NCI-H524 treated with DMSO at 0.1 percent for 48 hours (cell line): ENCODE measurements around the gene FAF2.
"Not testable (repeated sequence)": the region's sequence is repeated elsewhere in the genome, so short reads cannot be mapped to it uniquely, and the experiment has no call there.

Experiments
- DNase-seq: peaks from one replicate; lab custom pipeline; 2025; lab: John Stamatoyannopoulos, UW

FAF2 gene

DNA sequence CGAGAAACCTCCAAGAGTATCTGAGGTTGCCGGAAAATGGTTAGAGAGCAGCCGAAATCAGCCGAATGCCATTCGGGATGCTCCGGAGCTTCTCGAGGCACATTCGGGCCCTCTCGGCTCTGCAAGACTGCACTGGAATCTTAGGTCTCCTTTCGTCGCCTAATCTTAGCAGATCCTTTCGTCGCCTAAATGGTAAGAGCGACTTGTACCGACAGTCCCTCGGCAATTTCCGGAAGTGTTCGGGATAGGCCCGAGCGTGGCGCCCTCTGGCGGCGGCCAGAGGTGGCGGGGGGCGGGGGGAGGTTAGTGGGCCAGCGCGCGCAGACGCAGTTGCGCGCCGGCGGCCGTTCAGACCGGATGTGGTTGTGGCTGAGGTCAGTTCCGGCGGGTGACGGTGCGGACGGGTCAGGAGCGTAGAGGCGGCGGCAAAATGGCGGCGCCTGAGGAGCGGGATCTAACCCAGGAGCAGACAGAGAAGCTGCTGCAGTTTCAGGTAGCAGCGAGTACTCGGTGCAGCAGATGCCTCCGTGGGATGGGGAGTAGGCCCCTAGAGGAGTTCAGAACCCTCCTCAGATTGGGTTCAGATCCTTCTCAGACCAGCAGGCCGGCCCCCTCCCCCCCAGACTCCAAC, at the start of gene FAF2:
Gene FAF2, plus strand, starts transcription at position 408 of the 631 bp plus-strand sequence. Its CDS starts 23 bp downstream, at position 431.
- DNase-seq = peak; percentile 87

GRCh38 chr5:176400382-176401156, 47.6 kb upstream of the FAF2 start:
- no peak for DNase-seq

- DNase-seq = no peak
Measured at GRCh38 chr5:176401281-176402205, 46.6 kb upstream of the FAF2 start.

- DNase-seq = no peak
Measured at GRCh38 chr5:176405656-176406435, 42.3 kb upstream of the FAF2 start.

DNA sequence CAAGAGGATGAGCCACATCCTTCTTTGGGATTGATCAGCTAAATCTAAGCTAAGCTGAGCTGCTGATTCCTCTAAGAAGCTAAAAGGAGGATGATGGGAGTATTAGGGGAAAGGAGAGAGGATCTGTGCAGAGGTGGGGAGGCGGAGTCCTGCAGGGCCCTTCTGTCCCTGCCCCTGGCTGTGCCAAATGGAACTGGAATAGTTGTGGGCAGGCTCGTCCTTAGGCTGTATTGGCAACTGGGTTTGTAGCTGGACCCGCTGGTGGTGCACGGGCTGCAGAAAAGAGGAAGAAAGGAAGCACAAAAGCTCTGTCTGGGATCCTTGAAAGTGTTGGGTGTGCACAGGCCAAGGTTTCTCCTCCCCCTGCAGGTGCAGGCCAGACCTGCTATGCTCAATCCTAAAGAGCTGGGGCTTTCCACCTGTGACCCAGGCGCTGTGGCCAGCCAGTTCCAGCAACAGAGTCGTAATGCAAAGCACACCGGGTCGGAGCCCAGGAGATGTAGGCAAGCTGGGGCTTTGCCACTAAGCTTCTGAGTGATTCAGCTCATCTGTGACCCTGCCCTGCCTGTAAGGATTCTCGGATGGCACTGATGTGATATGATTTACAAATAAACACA, 41.6 kb upstream of the FAF2 start:
- DNase-seq = no peak

GRCh38 chr5:176407456-176408251, 40.5 kb upstream of the FAF2 start:
- DNase-seq = no peak

GRCh38 chr5:176408252-176408573, 40.0 kb upstream of the FAF2 start:
- not testable (repeated sequence) for DNase-seq

DNA sequence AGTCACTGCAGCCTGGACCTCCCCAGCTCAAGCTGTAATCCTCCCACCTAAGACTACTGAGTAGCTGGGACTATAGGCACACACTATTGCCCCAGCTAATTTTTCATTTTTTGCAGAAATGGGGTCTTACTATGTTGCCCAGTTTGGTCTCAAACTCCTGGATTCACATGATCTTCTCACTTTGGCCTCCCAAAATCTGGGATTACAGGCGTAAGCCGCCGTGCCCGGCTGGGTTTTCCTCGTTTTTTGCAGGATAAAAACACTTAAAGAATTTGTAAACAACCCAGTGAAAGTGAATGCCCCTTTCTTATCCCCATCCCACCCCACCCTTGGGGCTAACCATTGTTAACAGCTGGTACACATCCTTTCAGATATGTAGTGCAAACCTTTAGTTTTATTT, 39.6 kb upstream of the FAF2 start:
- DNase-seq = no peak

GRCh38 chr5:176409765-176410164, 38.4 kb upstream of the FAF2 start:
- DNase-seq = no peak

DNA sequence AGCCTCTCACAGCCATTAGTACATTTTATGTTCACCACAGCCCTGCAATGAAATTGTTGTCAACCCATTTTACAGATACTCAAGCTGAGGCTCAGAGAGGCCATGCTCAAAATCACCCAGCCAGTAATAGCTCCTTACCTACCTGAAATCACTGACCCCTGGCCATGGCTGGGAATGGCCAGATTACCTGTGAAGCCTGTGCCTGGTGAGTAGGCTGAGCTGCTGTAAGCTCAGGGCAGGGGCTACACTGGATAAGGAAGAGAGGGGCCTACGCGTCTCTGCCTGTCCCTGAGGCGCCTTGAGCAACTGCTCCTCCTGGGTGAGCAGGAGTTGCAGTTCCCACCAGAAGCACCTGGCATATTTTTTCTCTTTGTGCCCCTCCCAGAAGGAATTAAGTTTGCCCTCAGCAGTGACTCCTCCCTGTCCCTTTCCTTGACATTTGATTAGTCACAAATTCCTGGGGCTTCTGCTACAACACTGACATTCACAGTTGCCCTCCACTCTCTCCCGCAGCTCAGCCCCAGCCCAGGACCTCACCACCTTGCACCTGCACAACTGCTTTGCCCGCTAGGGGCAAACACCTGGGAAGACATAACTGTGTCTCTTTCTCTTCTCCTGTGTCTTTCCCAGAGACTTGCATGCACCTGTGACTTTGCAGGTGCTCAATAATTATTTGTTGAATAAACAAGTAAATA, 37.6 kb upstream of the FAF2 start:
- DNase-seq = no peak

GRCh38 chr5:176412517-176413254, 35.5 kb upstream of the FAF2 start:
- no peak for DNase-seq

DNA sequence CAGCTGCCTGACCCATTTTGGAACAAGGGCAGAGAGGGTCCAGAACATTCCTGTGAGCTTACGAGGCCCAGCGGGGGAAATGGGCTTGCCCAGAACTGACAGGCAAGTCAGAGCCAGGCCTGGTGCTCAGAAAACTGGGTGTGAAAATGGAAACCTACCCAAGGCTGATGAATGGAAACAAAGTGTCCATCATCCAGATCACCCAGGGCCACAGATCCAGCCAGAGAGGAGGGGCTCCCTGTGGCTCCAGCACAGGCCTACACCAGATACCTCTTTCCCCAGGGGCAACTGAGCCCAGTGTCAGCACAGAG, 35.0 kb upstream of the FAF2 start:
- DNase-seq = no peak

- no peak for DNase-seq
Measured at GRCh38 chr5:176413709-176414191, 34.4 kb upstream of the FAF2 start.

- no peak for DNase-seq
Measured at GRCh38 chr5:176414704-176415103, 33.5 kb upstream of the FAF2 start.

DNA sequence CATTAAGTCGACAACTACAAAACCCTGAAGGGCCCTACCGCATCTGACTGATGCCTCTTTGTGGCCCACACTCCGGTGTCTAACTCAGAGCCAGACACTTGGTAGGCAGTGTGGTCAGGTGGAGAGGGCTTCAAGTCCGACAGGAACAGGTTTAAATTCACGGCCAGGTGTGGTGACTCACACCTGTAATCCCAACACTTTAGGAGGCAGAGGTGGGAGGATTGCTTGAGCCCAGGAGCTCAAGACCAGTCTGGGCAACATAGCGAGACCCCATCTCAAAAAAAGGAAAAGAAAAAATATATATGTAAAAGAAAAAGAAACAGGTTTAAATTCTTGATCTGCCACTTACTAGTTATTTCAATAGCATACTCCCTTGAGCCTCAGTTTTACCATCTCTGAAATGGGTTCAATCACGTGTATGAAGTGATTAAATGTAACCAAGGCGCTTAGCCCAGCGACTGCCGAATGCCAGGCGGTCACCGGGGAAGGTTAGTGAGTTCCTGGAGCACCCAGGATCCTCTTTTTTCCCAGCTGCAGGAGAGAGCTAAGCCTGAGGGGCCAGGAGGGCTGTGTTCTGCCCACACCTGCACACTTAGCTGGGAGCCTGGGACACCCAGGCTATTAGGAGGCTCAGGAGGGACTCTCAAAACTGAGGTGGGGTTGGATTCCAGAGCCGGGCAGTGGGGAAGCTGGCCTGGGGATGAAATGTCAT, 32.8 kb upstream of the FAF2 start:
- no peak for DNase-seq

DNA sequence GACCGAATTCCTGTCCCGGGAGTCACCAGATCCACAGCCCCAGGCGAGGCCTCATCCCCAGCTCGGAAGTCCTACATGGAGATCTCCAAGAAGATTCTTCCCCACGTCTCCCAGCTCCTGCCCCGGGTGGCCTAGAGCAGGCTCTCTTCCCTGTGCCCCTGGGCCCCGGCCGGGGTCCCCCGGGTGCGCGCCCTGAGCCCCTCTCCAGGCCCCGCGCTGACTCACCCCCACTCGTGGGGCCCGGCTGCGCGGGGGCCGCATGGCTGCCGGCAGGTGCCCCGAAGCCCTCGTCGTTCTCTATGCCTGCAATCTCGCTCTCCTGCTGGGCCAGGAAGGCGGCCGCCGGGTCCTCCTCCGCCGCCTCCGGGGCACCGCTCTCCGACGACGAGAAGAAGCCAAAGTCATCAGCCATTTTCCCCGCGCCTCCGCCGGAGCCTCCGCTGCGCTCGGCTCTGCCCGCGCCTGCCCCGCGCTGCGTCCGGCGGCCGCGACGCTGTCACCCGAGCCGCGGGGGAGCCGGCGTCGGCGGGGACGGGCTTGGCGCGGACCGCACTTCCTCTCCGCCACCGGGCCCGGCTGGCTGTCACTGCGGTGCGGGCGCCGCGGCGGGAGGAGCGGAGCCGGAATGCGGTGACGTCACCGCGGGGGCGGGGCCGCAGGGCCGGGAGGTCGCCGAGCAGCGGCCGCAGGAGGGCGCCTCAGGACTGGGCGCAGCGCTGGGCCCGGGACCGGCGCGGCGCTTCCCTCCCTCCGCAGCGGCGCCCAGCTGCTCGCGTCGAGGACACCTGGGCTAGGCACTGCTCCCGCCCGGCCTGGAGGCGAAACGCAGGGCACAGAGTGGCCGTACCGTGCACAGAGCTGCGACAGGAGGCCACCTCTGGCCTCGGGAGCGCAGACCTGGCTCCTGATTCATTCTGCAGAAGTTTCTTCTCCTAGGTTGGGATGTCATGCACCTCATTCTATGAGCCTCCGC, 31.9 kb upstream of the FAF2 start, which contains the start of gene CLTB:
Gene CLTB, minus strand, starts transcription at position 588 of the 973 bp plus-strand sequence. Its CDS starts 176 bp downstream, at position 412.
- no peak for DNase-seq

DNA sequence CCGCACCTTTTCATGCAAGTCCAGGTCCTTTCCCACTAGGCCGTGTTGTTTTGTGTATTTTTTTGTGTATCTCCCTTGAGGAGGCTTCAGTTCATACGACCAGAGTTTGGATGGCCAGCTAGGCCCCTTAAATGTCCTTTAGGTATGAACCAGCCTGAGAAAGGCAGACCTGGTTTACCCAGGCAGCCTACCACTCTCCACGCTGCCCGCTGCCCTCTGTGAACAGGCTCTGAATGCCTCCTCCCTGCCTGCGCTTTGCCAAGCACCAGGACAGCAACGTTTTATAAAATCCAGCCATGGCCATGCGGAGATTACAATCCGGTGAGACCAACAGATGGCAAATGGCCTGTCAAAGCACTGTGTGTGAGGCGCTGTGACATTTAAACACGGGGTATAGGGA, 31.2 kb upstream of the FAF2 start:
- no peak for DNase-seq
